MV-4-11 (cell line): ENCODE results near the gene FBXO8.

Experiments used
- DNase-seq: peaks from one replicate; lab custom pipeline; 2025; lab: John Stamatoyannopoulos, UW

The FBXO8 gene

DNA sequence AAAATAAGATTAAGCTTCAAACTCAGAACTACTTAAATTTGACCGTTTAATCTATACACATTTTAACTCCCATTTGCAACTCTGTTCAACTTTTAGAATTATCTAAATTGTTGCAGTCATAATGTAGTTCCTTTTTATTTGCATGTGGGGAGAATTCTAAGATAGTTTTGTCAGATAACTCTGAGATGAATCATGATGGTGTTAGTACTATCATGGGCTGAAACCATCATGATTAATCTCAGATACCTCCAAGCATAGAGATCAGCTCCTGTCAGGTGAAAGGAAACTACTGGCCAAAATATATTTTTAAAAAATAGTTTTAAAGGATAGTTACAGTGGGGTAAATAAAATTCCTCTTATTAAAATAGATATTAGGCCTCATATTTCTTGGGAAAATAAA, 39.0 kb downstream of the FBXO8 start:
- no peak for DNase-seq

GRCh38 chr4:174241162-174241561, 42.3 kb downstream of the FBXO8 start:
- DNase-seq = no peak

DNA sequence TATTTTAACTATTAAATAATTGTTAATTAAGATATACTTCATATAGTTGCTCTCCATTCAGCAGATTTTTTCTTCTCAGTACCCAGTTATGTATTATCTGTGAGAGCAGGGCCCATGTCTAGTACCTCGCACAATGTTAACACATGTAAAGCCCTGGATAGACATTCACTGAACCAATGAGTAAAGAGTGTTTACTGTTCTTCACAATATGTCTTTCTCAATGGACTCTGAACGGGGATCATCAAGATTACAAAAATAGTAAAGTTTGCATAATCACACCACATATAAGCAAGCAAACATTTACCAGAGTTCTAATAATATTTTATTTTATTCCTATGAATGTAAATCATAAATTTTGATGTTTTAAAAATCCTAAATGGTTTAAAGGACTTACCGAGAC, 47.1 kb downstream of the FBXO8 start:
- no peak for DNase-seq

GRCh38 chr4:174230680-174231079, 52.8 kb downstream of the FBXO8 start:
- DNase-seq = no peak

GRCh38 chr4:174230148-174230547, 53.3 kb downstream of the FBXO8 start:
- no peak for DNase-seq

DNA sequence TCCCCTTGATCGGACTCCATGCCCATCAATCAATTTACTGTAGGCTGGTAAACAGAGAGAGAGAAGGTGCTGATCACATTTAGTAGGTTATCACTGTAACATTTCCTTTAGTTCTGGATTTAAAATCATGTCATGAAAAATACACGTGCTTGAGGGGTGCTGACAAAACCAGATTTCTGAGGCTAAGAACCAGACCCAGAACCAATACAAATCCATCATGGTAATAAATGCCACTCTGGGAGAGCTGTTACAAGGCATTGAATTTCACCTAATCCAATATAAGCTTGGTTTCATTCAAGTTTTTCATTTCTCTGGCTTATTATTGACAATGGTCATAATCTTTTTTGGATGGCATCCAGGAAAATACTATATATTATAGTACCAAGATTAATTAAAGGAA, 54.5 kb downstream of the FBXO8 start:
- no peak for DNase-seq

DNA sequence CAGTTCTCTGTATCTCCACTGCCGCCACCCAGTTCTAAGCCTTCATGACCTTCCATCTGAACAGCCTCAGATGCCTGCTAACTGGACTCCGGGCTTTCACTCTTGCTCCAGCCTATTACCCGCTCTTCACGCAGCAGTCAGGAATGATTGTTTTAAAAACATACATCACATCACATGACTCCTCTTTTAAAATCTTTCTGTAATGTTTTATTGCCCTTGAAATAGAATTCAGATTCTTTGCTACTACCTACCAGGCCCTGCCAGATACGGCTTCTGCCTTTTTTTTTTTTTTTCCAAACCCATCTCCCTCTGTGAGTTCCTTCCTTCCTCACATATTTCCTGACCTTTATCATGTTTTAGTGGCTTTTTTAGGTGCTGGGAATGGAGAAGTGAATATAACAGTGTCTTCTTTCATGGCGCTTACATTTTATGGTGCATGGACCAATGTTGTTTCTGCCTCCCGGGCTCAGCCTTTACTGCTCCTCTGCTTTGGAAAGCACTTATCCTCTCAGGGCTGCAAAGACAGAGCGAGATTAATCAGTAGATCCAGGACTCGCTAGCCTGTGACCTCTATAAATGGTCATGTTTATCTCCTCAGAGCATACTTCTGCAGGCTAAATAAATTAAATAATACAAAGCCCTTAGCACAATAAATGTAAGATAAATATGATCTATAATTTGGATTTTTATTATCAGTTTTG, 58.0 kb downstream of the FBXO8 start:
- DNase-seq = no peak

DNA sequence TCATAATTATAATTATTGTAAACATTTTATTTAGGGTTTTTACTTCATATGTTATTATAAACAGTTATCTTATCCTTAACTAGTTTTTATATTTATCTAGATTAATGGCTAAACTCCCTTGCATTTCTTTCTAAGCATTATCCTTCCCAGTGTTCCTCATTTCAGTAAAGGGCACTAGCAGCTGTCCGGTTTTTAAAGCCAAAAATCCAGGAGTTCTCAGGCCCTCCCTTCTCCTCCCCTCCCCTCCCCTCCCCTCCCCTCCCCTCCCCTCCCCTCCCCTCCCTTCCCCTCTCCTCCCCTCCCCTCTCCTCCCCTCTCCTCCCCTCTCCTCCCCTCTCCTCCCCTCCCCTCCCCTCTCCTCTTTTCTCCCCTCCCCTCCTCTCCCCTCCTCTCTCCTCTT, 58.9 kb downstream of the FBXO8 start:
- DNase-seq = no peak

- no peak for DNase-seq
Measured at GRCh38 chr4:174222266-174222872, 61.1 kb downstream of the FBXO8 start.

- no peak for DNase-seq
Measured at GRCh38 chr4:174218127-174218790, 65.2 kb downstream of the FBXO8 start.

DNA sequence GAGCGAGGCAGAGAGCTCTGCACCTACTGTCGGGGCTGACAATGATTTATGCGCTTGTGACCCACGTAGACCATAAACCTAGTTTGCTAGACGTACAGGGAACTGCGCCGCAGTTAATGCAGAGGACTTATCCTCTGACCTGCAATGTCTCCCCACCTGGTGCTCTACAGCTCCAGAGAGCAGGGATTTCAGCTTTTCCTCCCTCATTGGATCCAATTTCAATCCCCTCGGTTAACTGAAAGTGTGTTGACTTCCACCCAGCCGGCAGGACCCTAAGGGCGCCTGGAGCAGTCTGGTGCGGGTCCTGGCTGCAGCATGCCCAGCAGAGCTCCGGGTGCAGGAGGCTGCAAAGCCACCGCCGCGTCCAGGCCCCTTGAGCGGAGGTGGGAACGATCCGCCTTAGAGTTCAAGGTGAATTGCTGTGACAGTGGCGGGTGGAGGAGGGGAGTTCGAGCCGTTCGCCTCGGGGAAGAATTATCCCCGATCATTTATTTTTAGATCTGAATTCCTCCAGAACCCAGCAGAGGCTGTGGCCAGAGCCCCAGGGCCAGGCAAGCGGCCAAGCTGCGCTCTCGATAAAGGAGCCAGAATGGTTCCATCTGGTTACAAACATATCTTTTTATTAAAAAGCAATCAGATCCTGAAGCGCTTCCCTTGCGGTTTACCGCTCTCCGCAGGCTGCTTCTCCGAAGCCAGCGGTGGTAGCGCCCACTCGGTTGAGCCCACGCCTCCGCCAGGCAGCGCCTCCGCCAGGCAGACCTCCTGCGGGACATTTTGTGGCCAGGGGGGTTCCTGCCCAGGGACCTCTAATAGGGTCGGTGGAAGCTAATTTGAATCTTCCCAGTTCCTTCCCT, 66.0 kb downstream of the FBXO8 start:
- DNase-seq = no peak

DNA sequence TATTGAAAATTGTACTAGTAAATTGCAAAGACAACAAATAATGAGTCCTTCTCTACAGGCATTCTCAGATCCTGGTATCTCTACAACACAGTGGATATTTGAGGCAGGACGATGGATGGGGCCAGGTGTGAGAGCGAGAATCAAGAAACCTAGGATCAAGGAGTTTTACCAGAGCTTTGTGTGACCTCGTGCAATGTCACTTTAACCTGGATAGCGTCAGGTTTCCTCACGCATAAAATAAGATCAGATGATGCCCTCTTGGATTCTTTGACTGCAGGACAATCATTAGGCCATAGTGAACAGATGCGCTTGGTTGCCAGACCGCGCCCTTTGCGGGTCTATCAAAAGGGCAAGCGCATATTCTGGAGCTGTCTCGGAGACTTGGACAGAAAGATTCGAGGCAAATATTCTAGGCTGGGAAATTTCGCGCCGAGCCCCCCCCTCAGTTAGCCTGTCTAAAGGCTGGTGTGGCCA, 66.6 kb downstream of the FBXO8 start:
- no peak for DNase-seq

- DNase-seq = no peak
Measured at GRCh38 chr4:174215961-174216680, 67.3 kb downstream of the FBXO8 start.

DNA sequence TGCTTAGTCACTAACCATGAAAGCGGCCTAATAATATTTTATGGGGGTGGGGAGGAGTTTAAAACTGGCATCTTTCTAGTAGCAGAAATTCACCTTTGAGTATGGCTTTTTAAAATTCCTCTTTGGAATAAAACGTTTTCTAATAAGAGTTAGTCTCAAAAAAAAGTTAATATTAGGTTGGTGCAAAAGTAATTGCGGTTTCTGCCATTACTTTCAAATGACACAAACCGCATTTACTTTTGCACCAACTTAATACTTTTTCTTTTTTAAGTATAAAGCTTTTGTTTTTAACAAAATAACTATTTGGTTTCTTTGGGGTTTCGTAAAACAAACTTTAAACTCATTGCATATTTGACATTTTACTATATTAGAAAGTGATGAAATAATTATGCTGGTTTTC, 68.4 kb downstream of the FBXO8 start:
- no peak for DNase-seq

DNA sequence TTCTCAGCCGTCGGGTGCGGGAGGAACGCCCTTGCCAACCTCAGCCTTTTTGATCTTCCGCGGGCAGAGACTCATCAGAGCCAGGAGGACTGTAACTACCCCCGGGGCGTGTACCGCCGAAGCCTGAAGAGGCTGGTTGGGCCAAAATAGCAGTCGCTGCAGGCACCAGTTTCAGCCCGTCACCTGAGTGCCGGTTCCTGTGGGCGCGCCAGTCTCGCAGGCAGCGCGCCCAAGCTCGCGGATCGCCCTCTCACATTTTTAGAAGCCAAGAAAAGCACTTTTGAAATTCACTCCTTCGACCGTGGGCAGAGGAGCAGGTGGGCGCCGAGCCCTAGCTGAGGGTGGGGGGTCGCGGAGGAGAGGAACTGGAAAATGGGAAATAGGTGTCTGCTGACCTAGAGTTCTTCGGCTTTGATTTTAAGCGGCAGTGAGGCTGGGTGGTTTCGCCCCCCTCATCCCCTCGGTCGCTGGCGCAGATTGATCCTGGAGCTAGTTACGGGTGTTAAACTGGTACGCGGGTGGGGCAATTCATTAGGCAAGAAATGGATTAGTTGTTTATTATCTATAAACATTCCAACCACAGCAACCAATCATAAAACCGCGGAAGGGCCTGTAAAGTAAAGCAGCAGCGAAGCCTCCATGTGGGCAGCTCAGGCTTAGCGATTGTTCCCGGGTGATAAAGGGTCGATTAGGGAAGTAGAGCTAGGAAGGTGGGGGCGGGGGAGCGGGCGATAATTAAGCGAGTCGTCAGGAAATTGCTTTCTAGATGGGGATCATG, 69.2 kb downstream of the FBXO8 start:
- no peak for DNase-seq

- DNase-seq = no peak
Measured at GRCh38 chr4:174213731-174214100, 69.8 kb downstream of the FBXO8 start.

DNA sequence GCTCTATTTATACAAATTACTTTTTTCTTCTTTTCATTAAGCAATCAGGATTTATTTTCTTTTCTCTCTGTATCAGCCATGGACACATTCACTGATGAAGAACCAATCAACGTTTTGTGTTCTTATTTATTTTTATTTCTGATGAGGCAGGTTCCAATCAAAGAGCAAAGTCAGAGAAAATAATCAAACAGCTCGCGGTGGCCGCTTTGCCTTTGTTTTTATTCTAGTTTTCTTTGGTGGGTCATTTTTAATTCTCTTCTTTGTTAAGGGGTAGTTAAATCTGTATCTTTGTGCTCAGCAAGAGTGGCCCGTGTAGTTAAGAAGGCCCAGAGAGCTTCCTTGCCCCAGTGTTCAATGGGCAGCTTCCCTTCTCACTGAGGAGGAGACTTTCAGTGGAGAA, 71.4 kb downstream of the FBXO8 start:
- DNase-seq = no peak

DNA sequence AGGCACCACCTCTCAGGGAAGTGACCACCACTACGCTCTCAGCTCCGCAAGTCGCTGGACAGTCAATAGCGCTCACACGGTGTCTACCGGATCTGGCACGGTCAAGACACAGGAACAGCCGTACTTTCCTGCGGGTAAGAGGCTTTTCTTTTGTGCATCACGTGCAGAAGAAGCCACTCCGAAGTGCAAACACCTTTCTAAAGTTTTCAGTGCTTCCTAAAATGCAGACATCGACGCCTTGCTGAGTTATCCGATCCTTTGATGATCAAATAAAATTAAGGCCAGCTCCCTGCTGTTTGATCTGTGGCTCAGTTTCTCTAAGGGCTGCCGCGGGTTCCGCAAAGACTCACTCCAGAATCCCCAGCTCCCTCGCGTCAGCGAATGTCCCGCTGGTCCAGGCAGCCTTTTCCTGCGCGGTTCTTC, 71.8 kb downstream of the FBXO8 start:
- no peak for DNase-seq

DNA sequence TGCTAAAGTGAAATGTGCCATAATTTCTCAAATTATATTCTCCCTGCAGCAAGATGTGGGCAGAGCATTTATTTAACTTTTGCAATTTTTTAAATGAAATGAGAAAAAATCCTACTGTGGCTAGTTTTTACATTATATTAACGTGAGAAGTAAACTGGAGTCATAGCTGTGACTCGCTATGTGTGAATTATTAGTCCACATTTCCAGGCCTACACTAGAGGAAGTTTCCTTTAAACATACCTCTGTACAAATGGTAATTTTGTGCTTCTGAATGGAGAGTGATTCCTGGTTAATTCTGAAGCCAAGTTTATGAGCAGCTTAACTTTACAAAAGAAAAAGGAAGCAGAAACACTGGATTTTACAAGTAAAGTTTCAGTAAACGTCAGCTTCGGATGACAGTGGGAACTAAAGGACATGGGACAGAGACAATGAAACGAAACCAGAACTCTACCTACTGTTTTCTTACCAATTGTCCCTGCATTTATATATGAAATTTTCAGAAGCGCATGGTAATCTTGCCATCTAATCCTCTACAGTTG, 72.4 kb downstream of the FBXO8 start:
- DNase-seq = no peak

DNA sequence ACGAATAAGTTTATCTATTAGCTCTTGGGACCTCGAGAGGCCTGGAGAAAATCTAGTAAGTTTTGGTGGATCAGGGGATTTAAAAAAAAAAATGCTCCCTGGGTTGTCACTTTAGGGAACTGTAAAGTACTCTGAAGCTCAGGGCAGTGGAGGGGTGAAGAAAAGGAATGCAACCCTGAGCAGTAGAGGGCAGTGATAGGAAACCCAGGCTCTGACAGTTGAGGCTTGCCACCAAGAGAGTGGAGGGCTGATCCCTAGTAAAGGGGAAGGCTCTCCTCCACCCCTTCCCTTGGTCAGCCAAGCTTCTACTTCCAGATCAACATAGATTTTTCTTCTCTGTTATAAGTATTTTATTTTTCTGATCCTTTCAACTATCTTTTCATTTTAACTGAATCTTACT, 73.1 kb downstream of the FBXO8 start:
- peak; percentile 11 for DNase-seq

DNA sequence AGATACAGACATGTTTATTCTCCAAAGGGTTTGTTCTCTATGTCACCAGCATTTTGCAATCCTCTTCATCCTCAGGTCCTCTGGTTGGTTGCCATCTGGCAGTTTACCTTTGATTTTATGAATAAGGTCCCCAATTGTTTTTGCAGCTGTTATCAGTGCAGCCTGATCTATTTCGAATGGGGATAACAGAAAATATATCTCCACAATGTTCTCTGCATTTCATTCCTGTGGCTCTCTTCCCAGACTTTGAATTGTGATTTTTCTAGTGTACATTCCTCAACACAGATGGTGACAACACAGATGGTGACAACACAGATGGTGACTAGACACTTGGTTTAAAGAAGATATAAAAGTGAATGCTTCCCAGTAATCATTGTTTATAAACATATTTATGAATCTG, 74.1 kb downstream of the FBXO8 start:
- no peak for DNase-seq
